K562 (cell line): Measurements from ENCODE around the gene HHATL. TPM values are rescaled to one million over a fixed set of nuclear protein-coding genes. Genes with fewer than 3 reads are reported as not detected.

Experiments used
- ATAC-seq: fragments of 200-7000 bp; cut with Tn5 transposase; 3 replicates; pipeline ENCODE4 v1.9.1; 2020; ENCODE audit warnings: moderate library complexity
- BruUV-seq: library from RNA; stranded (reverse); fragments of 400-500 nt; replicated peaks from 2 replicates; lab custom pipeline; 2021; lab: Mats Ljungman, UMichigan
- CTCF ChIA-PET: fragments of 300-600 bp; formaldehyde crosslinking; extraction: SDS; loops from one replicate; lab custom pipeline; 2021; ENCODE audit warnings: low intra/inter-chr PET ratio; lab: Yijun Ruan, JAX
- POLR2A ChIA-PET: fragments of 300-600, 350-650 bp; sonication (Branson Sonifier 250); formaldehyde crosslinking; extraction: SDS; loops from one replicate; lab custom pipeline; 2021; ENCODE audit warnings: antibody characterized with exemption, inconsistent platforms; lab: Yijun Ruan, JAX
- DNase-seq, 4 experiments: peaks; one replicate each; pipeline versions ENCODE4 v3.0.0 to v3.0.0-alpha.2; 2011 to 2018; ENCODE audit warnings: low spot score in 3 of 4, mixed read lengths in 3 of 4; ENCODE audit errors: extremely low read depth in 1 of 4
- FAIRE-seq: peaks from 2 replicates; lab custom pipeline; 2011; peaks lifted over from hg19 to GRCh38; lab: Jason Lieb, UNC
- H2AFZ ChIP-seq: 2 replicates; pipeline ENCODE4 v1.6.0; 2011; ENCODE audit warnings: low read depth, low read length, control low read depth, inconsistent platforms
- H3K27ac ChIP-seq: fragments of 200-600 bp; 3 replicates; pipeline ENCODE4 v1.8.0; 2011; ENCODE audit warnings: low read depth, mild to moderate bottlenecking, control low read depth, inconsistent platforms, low read length, moderate library complexity, mixed read lengths; ENCODE audit errors: extremely low read depth
- H3K27me3 ChIP-seq, 2 experiments: fragments of 300-600 bp in 1 of 2; 2 replicates in 1 of 2; 3 replicates in 1 of 2; pipeline versions ENCODE4 v1.6.0 to v1.8.0; 2011; ENCODE audit warnings: inconsistent platforms in 2 of 2, low read length in 2 of 2, mild to moderate bottlenecking in 1 of 2, mixed read lengths in 1 of 2, moderate library complexity in 1 of 2; ENCODE audit not compliant: control insufficient read depth in 2 of 2, insufficient read depth in 2 of 2
- H3K36me3 ChIP-seq: fragments of 300-600 bp; 3 replicates; pipeline ENCODE4 v1.8.0; 2011; ENCODE audit warnings: mild to moderate bottlenecking, low read length, inconsistent platforms; ENCODE audit not compliant: control insufficient read depth, insufficient read depth
- H3K4me1 ChIP-seq, 2 experiments: fragments of 200-600 bp in 1 of 2; replicated peaks in 1 of 2; 2 replicates in 1 of 2; 3 replicates in 1 of 2; pipeline versions ENCODE4 v1.5.1 to v1.8.0; 2011; ENCODE audit warnings: inconsistent platforms in 2 of 2, low read length in 2 of 2, mild to moderate bottlenecking in 1 of 2, mixed read lengths in 1 of 2, moderate library complexity in 1 of 2; ENCODE audit not compliant: control insufficient read depth in 2 of 2, insufficient read depth in 2 of 2
- H3K4me2 ChIP-seq: 2 replicates; pipeline ENCODE4 v1.6.1; 2011; ENCODE audit warnings: low read length, control low read depth, inconsistent platforms, mixed read lengths; ENCODE audit not compliant: insufficient read depth
- H3K4me3 ChIP-seq: fragments of 200-600 bp; sonication (generic), shearing (Covaris generic); 2 replicates; pipeline ENCODE4 v1.5.1; 2016; ENCODE audit warnings: control low read depth, inconsistent platforms
- H3K79me2 ChIP-seq: fragments of 200-600 bp; 3 replicates; pipeline ENCODE4 v1.8.0; 2011; ENCODE audit warnings: low read length, inconsistent platforms; ENCODE audit not compliant: control insufficient read depth, insufficient read depth
- H3K9ac ChIP-seq, 2 experiments: 2 replicates each; pipeline versions ENCODE4 v1.6.0 to v1.6.1; 2011; ENCODE audit warnings: low read depth in 2 of 2, low read length in 2 of 2, control low read depth in 1 of 2, inconsistent platforms in 1 of 2, mild to moderate bottlenecking in 1 of 2, mixed read lengths in 1 of 2; ENCODE audit not compliant: insufficient read depth in 1 of 2
- H3K9me1 ChIP-seq: one replicate; pipeline ENCODE4 v1.6.0; 2011; ENCODE audit warnings: inconsistent platforms, mild to moderate bottlenecking, low read length, moderate library complexity; ENCODE audit not compliant: control insufficient read depth, insufficient read depth
- H3K9me3 ChIP-seq: replicated peaks from 2 replicates; pipeline ENCODE4 v1.5.1; 2011; ENCODE audit warnings: low read depth, low read length, inconsistent platforms; ENCODE audit not compliant: control insufficient read depth, insufficient read depth
- H4K20me1 ChIP-seq: replicated peaks from 2 replicates; pipeline ENCODE4 v1.6.1; 2011; ENCODE audit warnings: low read length, inconsistent platforms, mixed read lengths; ENCODE audit not compliant: control insufficient read depth, insufficient read depth
- GTF2E2 ChIP-seq: fragments of 200-800 bp; sonication (Bioruptor generic); IDR thresholded peaks from 2 replicates; pipeline ENCODE4 v1.6.1; 2016; ENCODE audit warnings: missing genetic modification characterization, missing compliant biosample characterization
- KDM1A ChIP-seq, 2 experiments: fragments of 450-650 bp; IDR thresholded peaks; 2 replicates each; pipeline ENCODE4 v1.6.1; 2016; ENCODE audit warnings: mild to moderate bottlenecking in 2 of 2
- RAD51 ChIP-seq: fragments of 450-650 bp; IDR thresholded peaks from 2 replicates; pipeline ENCODE4 v1.7.1; 2016; ENCODE audit warnings: low read depth, mild to moderate bottlenecking, borderline replicate concordance
- RBM25 ChIP-seq: fragments of 200-400 bp; formaldehyde crosslinking; IDR thresholded peaks from 2 replicates; pipeline ENCODE4 v1.6.1; 2018; ENCODE audit warnings: low read length, low read depth, moderate library complexity; ENCODE audit not compliant: severe bottlenecking
- WGBS: fragments of 100-300 bp; shearing (Covaris generic); methylation state at CpG from one replicate; pipeline ENCODE4 v1.1.6; 2016; ENCODE audit warnings: low coverage, mixed read lengths; ENCODE audit not compliant: insufficient coverage; ENCODE audit errors: missing lambda C conversion rate; 5-methylcytosine and 5-hydroxymethylcytosine counted together
- in situ Hi-C: fragments of 300-500 bp; cut with MboI; formaldehyde crosslinking; loops from 4 replicates; pipeline ENCODE4 v1.15.0; 2018; ENCODE audit warnings: inconsistent platforms, mixed read lengths
- intact Hi-C: fragments of 100-400 bp; cut with micrococcal nuclease; formaldehyde crosslinking; loops from 2 replicates; pipeline ENCODE4 v1.14.2; 2022
- polyA plus RNA-seq, 8 experiments: library from polyadenylated mRNA; depleted of rRNA in 4 of 8; stranded (reverse) in 5 of 8; unstranded in 3 of 8; fragments of >200 nt; fragmentation: Nextera tagmentation in 2 of 8; fragmentation: Illumina TruSeq in 1 of 8; extraction: Ambion mirVana in 2 of 8; extraction: Trizol in 1 of 8; gene quantifications; 2 replicates each; pipeline versions ENCODE4 v1.2.1 to v1.2.3, GENCODE V29; 2011 to 2014; ENCODE audit warnings: inconsistent platforms in 1 of 8, missing spikeins in 1 of 8
- total RNA-seq, 7 experiments: library from RNA; depleted of rRNA in 6 of 7; stranded (reverse); fragments of >200 nt in 6 of 7; fragmentation: Illumina TruSeq in 2 of 7; extraction: Trizol in 2 of 7; gene quantifications; 2 replicates each; pipeline versions ENCODE4 v1.2.1 to v1.2.3, GENCODE V29; 2011 to 2021; ENCODE audit warnings: low replicate concordance in 1 of 7
- TF ChIP-seq, protein P1 (sequence below): fragments of 150-350 bp; conservative IDR thresholded peaks from 2 replicates; pipeline ENCODE4 v1.6.1; 2014; ENCODE audit warnings: low read length

The HHATL gene
- total and polyA plus RNA-seq, 9 of the 15 experiments (the other 6 are each of a cell fraction or from before 2014, with no cell fraction given): not detected

DNA sequence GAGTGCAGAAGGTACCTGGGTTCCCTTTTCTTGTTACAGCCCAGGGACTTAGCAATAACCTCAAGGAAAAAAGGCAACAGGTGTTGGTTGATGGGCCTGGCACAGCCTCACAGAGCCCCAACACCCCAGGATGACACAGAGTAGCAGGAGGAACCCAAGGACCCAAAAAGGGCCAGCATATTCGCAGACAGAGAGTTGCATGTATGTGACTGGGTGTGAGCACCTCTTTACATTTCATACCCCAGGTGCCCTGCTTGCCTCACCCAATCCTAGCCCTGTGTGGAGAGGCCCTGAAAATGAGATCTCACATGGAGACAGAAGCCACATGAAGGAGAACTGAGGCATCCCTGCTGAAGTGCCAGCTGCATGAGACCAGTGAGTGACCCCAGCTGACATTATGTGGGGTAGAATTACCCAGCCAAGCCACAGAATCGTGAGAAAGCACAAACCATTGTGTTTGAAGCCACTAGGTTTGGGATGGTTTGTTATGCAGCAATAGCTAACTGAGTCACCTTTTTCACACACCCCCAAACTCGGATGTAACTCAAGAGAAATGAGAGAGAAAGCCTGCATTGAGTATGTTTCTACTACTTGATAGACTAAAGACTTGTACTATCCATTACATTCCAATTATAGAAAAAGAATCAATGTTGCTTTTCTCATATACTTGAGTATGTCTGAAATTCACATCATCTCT is 26.2 kb upstream of the HHATL start:
- H3K9me1 ChIP-seq: no peaks in the 10 kb centered on the region
- H3K27ac ChIP-seq: no peak overlapping the region
- H3K27me3 ChIP-seq: peaks cover 12 to 19% of the 10 kb centered on the region in 2 experiments; a peak in 3 of 5 replicates
- TF ChIP-seq, protein P1, sequence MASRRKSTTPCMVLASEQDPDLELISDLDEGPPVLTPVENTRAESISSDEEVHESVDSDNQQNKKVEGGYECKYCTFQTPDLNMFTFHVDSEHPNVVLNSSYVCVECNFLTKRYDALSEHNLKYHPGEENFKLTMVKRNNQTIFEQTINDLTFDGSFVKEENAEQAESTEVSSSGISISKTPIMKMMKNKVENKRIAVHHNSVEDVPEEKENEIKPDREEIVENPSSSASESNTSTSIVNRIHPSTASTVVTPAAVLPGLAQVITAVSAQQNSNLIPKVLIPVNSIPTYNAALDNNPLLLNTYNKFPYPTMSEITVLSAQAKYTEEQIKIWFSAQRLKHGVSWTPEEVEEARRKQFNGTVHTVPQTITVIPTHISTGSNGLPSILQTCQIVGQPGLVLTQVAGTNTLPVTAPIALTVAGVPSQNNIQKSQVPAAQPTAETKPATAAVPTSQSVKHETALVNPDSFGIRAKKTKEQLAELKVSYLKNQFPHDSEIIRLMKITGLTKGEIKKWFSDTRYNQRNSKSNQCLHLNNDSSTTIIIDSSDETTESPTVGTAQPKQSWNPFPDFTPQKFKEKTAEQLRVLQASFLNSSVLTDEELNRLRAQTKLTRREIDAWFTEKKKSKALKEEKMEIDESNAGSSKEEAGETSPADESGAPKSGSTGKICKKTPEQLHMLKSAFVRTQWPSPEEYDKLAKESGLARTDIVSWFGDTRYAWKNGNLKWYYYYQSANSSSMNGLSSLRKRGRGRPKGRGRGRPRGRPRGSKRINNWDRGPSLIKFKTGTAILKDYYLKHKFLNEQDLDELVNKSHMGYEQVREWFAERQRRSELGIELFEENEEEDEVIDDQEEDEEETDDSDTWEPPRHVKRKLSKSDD: no peak
- TF ChIP-seq GTF2E2 (tag): no peak
- TF ChIP-seq RBM25: peak; percentile 65
- 0 out of 4 replicates have a peak, but pooled peaks of 1 of the 2 experiments have one; percentile 8 for TF ChIP-seq KDM1A (IDR thresholded peaks at IDR 0.05)
- TF ChIP-seq RAD51: no peak
- TF ChIP-seq, all 486 proteins: peak for 2
- in situ Hi-C loops: no loop called here
- ATAC-seq (no peak), FAIRE-seq (no peak), DNase-seq (no peak)
- Histone ChIP-seq H3K9me3 (0 out of 2 replicates have a peak, but pooled peaks cover 2% of the 10 kb centered on the region), H3K9ac (no peak overlapping the region), H2AFZ (no peak overlapping the region), H3K4me3 (no peak overlapping the region), H3K36me3 (no peaks in the 10 kb centered on the region), H4K20me1 (no peaks in the 10 kb centered on the region), H3K4me1 (no peaks in the 10 kb centered on the region), H3K79me2 (no peaks in the 10 kb centered on the region), H3K4me2 (no peak overlapping the region)
- no TSS peak for BruUV-seq
- 0% methylated on average over 3 of the region's 3 CpGs for WGBS
- intact Hi-C loops: no loop called here
- CTCF ChIA-PET: no interaction called here
- POLR2A ChIA-PET: no interaction called here
